Dedifferentiated amniotic fluid mesenchymal stem cell (primary cell): Measurements from ENCODE around the gene CELF5.
"Not testable (repeated sequence)": the region's sequence is repeated elsewhere in the genome, so short reads cannot be mapped to it uniquely, and the experiment has no call there.

ENCODE experiments used
- DNase-seq: peaks from one replicate; pipeline ENCODE4 v3.0.0-alpha.2; 2016; ENCODE audit errors: extremely low spot score

CELF5 gene

GRCh38 chr19:3274245-3274941, 49.9 kb downstream of the CELF5 start:
- DNase-seq, result no peak

GRCh38 chr19:3274942-3275582, 50.6 kb downstream of the CELF5 start:
- no peak for DNase-seq

- peak; percentile 43 for DNase-seq
These were observed 51.3 kb downstream of the CELF5 start for GRCh38 chr19:3275583-3276340.

DNA sequence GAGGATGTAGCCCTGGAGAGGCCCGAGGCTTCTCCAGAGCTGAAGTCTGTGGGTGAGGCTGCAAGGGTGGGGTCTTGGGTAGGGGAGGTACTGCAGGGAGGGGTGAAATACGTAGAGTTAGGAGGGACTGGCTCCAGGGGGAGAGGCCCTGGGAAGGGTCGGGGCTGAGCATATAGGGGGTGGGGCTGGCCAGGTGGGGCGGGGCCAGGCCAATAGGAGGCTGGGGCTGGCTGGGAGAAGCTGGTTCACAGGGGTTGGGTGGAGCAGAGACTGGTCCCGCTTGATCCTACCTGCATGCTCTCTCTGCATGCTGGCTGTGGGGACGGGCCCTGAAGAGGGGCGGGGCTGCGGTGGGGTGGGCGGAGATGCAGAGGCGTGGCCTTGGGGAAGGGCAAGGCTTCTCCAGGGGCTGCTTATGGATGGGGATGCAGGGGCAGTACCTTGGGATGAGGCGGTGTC, 51.9 kb downstream of the CELF5 start:
- peak; percentile 11 for DNase-seq

DNA sequence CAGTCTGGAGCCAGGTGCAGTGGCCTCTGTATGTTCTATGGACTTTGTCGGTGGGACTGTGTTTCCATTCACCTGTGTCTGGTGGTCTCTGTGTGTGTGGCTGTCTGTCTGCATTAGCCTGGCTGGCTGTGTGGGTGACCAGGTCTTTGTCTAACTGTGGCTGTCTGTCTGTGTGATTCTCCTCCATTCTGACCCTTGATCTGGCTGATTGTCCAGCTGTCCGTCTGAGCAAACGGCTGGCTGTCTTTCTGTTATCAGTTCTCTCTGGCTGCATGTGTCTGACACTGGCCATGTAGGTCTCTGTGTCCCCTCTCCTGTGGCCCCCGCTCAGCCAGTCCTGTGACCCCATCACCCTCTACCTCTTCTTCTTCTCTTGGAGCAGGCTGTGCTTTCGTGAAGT, 53.2 kb downstream of the CELF5 start:
- no peak for DNase-seq

- DNase-seq, result no peak
These were observed 53.8 kb downstream of the CELF5 start for GRCh38 chr19:3278294-3278693.

GRCh38 chr19:3278749-3279148, 54.3 kb downstream of the CELF5 start:
- DNase-seq, result no peak

DNA sequence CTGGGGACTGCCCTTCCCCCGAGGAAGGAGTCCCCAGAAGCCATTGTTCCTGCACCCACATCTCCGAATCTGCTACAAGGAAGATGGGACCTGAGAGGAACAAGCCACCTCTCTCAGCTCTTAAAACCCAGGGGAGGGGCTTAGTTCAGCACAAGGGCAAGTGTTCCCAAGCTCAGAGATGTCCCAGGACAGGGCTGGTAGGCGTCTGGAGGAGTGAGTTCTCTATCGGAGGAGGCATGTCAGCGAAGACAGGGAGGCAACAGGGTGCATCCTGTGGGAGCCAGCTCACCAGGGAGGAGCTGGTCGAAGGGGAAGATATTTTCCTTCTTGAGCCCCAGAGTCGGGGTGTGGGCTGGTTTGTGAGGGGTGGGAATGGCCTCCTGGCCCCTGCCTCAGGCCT, 54.8 kb downstream of the CELF5 start:
- no peak for DNase-seq

GRCh38 chr19:3281026-3281425, 56.6 kb downstream of the CELF5 start:
- DNase-seq, result no peak

- DNase-seq, result no peak
These were observed 57.7 kb downstream of the CELF5 start for GRCh38 chr19:3282155-3282554.

- no peak for DNase-seq
These were observed 58.1 kb downstream of the CELF5 start for GRCh38 chr19:3282564-3282963.

- no peak for DNase-seq
These were observed 58.8 kb downstream of the CELF5 start for GRCh38 chr19:3283246-3283751.

- DNase-seq, result no peak
These were observed 59.6 kb downstream of the CELF5 start for GRCh38 chr19:3283886-3284657.

DNA sequence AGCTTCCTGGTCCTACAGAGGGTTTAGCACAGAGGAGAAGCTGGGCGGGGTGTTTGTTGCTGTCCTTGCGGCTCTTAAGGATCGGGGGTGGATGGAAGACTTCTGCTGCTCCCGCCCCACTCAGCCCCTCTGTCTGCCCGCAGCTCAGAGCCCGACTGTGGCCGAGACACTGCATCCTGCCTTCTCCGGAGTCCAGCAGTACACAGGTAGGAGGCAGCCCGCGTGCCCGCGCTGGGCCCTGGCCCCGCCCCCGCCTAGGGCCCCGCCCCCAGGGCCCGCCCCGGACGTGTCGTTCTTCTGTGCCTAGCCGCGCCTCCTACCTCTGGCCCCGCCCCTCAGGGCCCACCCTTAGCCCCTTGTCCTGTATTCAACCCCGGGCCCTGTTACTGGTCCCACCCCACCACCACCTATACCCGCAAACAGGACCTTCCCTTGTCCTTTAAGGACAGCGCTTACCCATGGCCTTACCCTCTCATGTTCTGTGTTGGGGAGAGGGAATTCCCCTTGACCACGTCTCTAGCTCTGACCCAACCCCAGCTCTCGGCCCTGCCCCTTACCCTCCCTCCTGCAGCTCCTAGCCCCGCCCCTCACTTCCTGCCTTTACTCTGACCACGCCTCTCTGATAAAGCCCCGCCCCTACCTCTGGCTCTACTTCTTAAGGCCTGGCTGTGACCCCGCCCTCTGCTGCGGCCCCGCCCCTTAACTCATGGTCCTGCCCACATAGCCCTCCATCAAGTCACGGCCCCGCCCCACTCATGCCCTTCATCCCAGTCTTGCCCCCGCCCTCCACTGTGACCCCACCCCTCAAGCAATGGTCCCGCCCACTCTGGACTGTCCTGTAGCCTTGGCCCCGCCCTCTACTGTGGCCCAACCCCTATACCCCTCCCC, 60.5 kb downstream of the CELF5 start:
- DNase-seq, result no peak

GRCh38 chr19:3285647-3286176, 61.3 kb downstream of the CELF5 start:
- no peak for DNase-seq

DNA sequence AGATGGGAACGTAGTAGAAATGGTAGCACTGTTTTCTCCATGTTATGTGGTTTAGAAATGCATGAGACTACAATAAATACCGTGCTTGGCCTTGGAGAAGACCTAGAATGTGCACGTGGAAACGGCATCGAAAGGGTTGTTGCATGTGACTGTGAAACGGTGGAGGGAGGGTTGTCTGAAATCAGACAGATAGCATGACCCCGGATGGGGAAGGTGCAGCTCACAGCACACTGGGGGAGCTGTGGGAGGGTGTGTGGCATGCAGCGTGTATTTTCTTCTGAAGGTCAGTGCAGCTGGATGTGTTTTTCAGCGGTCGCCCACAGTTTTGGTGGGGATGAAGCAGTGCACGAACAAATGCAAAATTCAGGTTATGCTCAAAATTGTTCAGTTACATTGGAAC, 63.4 kb downstream of the CELF5 start:
- no peak for DNase-seq

- not testable (repeated sequence) for DNase-seq
These were observed 64.0 kb downstream of the CELF5 start for GRCh38 chr19:3288437-3288836.

DNA sequence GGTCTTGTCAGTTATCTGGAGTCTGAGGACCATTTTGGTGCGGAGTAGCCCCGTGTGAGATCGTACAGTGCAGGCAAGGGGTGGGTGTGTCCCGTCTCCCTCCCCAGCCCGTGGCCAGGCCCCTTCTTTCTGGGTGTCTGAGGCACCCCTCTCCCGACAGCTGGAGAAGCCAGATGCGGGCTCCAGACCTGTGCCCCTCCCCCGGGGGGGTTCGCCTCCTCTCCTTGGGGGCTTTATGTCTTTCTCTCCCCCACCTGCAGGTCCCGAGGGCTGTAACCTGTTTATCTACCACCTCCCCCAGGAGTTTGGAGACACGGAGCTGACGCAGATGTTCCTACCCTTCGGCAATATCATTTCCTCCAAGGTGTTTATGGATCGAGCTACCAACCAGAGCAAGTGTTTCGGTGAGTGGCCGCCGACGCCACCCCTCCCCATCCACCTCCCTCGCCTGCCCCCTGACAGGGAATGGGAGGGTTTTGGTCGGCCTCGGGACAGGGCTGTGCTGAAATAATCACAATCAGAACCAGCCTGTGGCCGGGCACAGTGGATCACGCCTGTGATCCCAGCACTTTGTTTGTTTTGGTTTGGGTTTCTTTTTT, 65.6 kb downstream of the CELF5 start:
- no peak for DNase-seq

DNA sequence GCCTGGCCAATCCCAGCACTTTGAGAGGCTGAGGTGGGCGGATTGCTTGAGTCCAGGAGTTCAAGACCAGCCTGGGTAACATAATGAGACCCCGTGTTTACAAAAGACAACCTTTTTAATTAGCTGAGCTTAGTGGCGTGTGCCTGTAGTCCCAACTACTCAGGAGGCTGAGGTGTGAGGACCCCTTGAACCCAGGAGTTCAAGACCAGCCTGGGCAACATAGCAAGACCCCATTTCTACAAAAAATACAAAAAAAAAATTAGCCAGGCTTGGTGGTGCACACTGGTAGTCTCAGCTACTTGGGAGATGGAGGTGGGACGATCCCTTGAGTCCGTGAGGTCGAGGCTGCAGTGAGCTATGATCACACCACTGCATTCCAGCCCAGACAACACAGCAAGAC, 66.4 kb downstream of the CELF5 start:
- not testable (repeated sequence) for DNase-seq

GRCh38 chr19:3291644-3292043, 67.2 kb downstream of the CELF5 start:
- DNase-seq, result no peak
